ENCODE data around the gene OR14J1.
"Not testable (repeated sequence)": the region's sequence is repeated elsewhere in the genome, so short reads cannot be mapped to it uniquely, and the experiment has no call there.

OR14J1 gene

DNA sequence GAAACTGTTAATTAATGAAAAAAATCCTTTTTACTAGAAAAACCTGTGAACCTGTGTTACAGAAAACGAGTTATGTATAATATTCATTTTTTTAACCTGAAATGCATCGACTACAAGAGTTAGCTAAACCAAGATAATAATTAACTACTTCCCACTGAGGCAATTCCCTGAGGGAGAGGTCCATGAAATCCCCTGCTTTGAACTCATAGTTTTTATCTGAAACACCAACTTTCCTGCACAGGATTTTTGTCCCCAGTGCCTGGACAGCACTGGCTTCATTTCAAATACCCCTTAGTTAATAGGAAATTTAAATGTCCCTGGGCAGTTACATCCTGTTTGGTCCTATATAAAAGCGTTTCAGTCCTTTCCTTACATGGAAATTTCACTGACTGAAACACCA is at the start of gene OR14J1:
OR14J1 (plus strand) TSS at position 386 of the 400 bp plus-strand sequence. CDS start 4,989 bp downstream, outside the sequence.
- no peak for DNase-seq

- DNase-seq = no peak
Measured at GRCh38 chr6:29251736-29252135, 49.8 kb upstream of the OR14J1 start.

DNA sequence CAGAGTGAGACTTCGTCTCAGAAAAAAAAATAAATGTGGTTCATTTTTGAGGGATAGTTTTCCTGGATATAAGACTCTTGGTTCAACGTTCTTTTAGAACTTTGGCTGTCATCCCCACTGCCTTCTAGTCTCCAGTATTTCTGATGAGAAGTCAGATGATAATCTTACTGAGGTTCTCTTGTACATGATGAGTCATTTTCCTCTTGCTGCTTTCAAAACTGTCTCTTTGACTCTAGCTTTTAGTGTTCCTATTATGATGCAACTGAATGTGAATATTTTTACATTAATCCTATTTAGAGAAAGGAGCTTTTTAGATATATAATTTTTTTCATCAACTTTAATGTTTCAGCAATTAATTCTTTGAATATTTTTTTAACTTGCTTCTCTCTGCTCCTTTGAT is 46.0 kb upstream of the OR14J1 start:
- peak; percentile 12 for DNase-seq

DNA sequence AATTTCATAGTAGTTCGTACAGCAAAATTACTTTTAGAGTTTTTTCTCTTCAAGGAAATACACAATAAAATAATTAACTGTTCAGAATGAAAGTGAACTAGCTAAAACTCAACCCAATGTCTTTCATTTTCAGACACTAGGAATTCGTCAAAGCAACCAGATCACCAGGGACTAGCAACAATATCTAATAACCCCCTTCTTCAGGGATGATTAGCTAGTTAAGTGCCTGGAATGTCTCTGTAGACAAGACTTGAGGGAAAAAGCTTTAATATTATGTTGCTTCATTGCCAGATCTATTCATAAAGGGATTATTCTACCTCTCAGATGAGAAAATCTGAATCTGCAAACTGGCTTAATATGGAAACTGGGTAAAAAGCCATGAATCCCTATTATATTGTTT is 41.8 kb upstream of the OR14J1 start:
- no peak for DNase-seq

DNA sequence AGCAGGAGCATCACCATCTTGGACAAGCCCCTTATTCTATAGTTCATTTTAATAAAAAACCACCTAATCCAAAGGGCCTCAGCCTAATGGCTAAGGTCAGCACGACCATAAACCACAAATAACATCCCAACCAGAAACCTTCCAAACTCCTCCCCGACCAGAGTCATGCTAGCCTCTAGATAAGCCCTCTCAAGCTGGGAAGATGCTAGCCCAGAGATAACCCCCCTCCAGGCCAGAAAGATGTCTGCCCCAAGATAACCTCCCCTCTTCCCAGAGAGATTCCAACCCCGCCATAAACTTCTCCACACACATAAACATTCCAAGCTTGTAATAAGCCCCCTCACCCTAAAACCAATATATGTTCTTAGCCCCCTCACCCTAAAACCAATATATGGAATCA is 38.5 kb upstream of the OR14J1 start:
- DNase-seq = no peak

GRCh38 chr6:29294499-29294914 is 7.0 kb upstream of the OR14J1 start:
- DNase-seq = no peak

DNA sequence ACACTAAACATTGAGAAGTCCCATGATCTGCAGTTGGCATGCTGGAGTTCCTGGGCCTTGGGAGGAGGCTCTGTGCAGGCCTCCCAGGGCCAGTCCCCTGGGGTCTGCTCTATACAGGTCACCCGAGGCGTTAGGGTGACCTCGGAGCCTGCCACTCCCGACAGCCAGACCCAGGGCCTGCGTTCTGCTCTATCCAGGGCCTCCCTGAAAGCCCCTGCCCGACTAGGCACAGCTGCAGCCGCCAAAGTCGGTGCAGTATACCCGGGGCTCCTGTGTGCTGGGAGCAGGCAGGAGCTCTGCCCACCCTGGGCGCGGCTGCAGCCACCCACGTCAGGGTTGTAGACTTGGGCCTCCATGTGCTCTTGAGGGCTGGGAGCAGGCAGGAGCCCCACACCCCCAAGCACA is 6.3 kb upstream of the OR14J1 start:
- no peak for DNase-seq

DNA sequence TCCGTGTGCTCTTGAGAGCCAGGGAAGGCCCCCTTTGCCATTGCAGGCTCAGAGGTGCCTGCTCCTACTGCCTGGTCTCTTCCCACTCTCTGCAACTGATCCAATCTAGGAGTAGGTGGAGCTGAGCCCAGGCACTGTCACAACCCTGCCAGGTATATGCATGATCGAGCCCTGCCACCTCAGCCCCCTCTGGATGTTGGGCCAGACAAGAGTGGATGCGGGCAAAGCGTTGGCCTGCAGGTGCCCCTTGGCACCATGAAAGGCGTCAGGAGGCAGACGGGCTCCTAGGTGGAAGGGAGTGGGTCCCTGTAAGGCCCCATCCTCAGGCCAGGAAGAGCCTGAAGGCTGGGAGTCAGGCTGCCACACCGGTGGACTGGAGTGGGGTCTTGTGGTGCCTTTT is 5.9 kb upstream of the OR14J1 start:
- DNase-seq = no peak

- DNase-seq = no peak
Measured at GRCh38 chr6:29319931-29320330, 18.4 kb downstream of the OR14J1 start.

- DNase-seq = not testable (repeated sequence)
Measured at GRCh38 chr6:29323332-29323731, 21.8 kb downstream of the OR14J1 start.

GRCh38 chr6:29325777-29326176 is 24.3 kb downstream of the OR14J1 start:
- DNase-seq = no peak

GRCh38 chr6:29332676-29333075 is 31.2 kb downstream of the OR14J1 start:
- DNase-seq = no peak

DNA sequence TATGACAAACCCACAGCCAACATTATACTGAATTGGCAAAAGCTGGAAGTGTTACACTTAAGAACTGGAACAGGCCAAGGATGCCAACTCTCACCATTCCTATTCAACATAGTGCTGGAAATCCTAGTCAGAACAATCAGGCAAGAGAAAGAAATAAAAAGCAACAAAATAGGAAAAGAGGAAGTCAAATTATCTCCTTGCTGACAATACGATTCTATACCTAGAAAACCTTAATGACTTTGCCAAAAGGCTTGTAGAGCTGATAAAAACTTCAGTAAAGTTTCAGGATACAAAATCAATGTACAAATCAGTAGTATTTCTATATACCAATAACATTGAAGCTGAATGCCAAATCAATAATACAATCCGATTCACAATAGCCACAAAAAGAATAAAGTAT is 34.8 kb downstream of the OR14J1 start:
- no peak for DNase-seq

- no peak for DNase-seq
Measured at GRCh38 chr6:29345380-29345779, 43.9 kb downstream of the OR14J1 start.

DNA sequence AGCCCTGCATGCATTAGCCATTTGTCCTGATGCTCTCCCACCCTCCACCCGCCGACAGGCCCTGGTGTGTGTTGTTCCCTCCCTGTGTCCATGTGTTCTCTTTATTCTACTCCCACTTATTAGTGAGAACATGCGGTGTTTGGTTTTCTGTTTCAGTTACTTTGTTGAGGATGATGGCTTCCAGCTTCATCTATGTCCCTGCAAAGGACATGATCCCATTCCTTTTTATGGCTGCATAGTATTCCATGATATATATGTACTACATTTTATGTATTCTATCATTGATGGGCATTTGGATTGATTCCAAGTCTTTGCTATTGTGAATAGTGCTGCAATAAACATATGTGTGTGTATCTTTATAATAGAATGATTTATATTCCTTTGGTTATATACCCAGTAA is 47.8 kb downstream of the OR14J1 start:
- DNase-seq = not testable (repeated sequence)

DNA sequence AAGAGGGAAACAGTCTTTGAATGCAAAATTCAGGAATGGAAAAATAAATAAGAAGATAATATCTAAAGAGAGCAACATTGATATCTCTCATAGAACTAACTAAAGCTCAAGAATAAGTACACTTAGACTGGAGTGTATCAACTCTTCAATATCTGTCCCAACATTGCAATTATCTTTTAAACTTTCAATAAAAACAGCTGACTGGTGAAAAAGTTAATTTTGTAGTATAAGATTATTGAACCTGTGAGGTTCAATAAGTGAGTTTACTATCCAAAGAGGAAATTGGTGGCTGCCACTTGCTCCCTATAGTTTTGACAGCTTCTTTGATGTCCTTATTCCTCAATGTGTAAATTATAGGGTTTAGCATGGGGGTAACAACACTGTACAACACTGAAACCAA is 53.5 kb downstream of the OR14J1 start:
- DNase-seq = no peak

DNA sequence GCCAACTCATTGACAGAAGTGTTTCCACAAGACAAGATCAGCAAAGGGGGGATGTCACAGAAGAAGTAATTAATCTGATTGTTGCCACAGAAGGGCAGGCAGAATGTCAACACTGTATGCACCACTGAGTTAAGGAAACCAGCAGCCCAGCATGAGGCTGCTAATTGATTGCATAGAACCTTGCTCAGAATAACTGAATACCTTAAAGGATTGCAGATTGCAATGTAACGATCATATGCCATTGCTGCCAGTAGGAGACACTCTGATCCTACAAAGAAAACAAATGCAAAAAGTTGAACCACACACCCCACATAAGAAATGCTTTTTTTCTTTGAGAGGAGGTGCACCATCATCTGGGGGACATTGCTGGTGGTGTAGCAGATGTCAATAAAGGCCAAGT is 54.1 kb downstream of the OR14J1 start:
- no peak for DNase-seq
